Adrenal gland (tissue), 12 donors: ENCODE results near the gene STARD7. TPM values are rescaled to one million over a fixed set of nuclear protein-coding genes. Genes with fewer than 3 reads are reported as not detected.
"Not testable (repeated sequence)": the region's sequence is repeated elsewhere in the genome, so short reads cannot be mapped to it uniquely, and the experiment has no call there.

Source experiments
- DNase-seq, 7 donors: peaks; one replicate each; pipeline ENCODE4 v3.0.0-alpha.2; 2019 to 2020
- H3K27ac ChIP-seq, 5 donors: fragments of 200-600 bp; sonication (generic) in 4 of 5; 1 replicate in 3 of 5; 2 replicates in 2 of 5; pipeline versions ENCODE4 v1.5.1 to v1.8.0; 2016 to 2020; ENCODE audit warnings: mild to moderate bottlenecking in 1 of 5
- H3K27me3 ChIP-seq: fragments of 200-600 bp; 2 replicates; pipeline ENCODE4 v1.8.0; 2021
- H3K36me3 ChIP-seq, 2 donors: fragments of 200-600 bp; replicated peaks in 1 of 2; 1 replicate in 1 of 2; 2 replicates in 1 of 2; pipeline versions ENCODE4 v1.5.1 to v1.8.0; 2018 to 2022
- H3K4me1 ChIP-seq, 2 donors: fragments of 200-600 bp; replicated peaks in 1 of 2; 1 replicate in 1 of 2; 2 replicates in 1 of 2; pipeline versions ENCODE4 v1.5.1 to v1.8.0; 2018 to 2021
- H3K4me3 ChIP-seq, 4 donors: fragments of 200-600 bp; sonication (generic) in 3 of 4; one replicate each; pipeline ENCODE4 v1.5.1; 2016 to 2018
- H3K9me3 ChIP-seq, 3 donors: fragments of 200-600 bp; sonication (generic) in 1 of 3; replicated peaks in 1 of 3; 1 replicate in 2 of 3; 2 replicates in 1 of 3; pipeline versions ENCODE4 v1.5.1 to v1.8.0; 2016 to 2021
- CTCF ChIP-seq, 6 experiments: fragments of 450-650 bp in 4 of 6; fragments of 200-600 bp in 2 of 6; sonication (generic) in 1 of 6; IDR thresholded peaks; 1 replicate in 5 of 6; 2 replicates in 1 of 6; pipeline versions ENCODE4 v1.5.1 to v1.8.0; 2016 to 2021; ENCODE audit warnings: antibody characterized with exemption in 6 of 6, mild to moderate bottlenecking in 2 of 6, moderate library complexity in 1 of 6
- POLR2A ChIP-seq, 2 donors: fragments of 450-650 bp; IDR thresholded peaks; one replicate each; pipeline ENCODE4 v1.6.1; 2017; ENCODE audit warnings: antibody characterized with exemption in 2 of 2, mild to moderate bottlenecking in 2 of 2, moderate library complexity in 1 of 2
- WGBS, 4 donors: extraction: QIAGEN DNeasy Blood & Tissue Kit in 2 of 4; methylation state at CpG; one replicate each; pipeline versions ENCODE4 v1.1.5 to v1.1.7; 2013 to 2017; 5-methylcytosine and 5-hydroxymethylcytosine counted together
- intact Hi-C, 2 donors: fragments of 100-400 bp; cut with DNase I; formaldehyde crosslinking; loops; one replicate each; pipeline versions ENCODE4 v1.14.1 to v1.15.0; 2022 to 2023
- polyA plus RNA-seq, 3 donors: library from polyadenylated mRNA; stranded (reverse); fragments of 200-250 nt in 2 of 3; fragments of 350-450 nt in 1 of 3; fragmentation: Illumina TruSeq in 1 of 3; extraction: RNeasy Lipid Tissue Mini Kit (QIAGEN cat#74804) in 1 of 3; gene quantifications; one replicate each; pipeline ENCODE4 v1.2.3, GENCODE V29; 2013 to 2014
- total RNA-seq, 9 donors: library from RNA; depleted of rRNA in 4 of 9; stranded (reverse); fragments of >200 nt in 4 of 9; fragments of 120-200 nt in 1 of 9; fragmentation: NEBNext Ultra II Directional in 1 of 9; extraction: Animal tissue kit (Norgen Biotek cat#: 25700) in 1 of 9; gene quantifications; one replicate each; pipeline versions ENCODE4 v1.1.0 to v1.2.4, GENCODE V29; 2013 to 2023
- donor health status: healthy with polysubstance abuse.
- donor health status: Bipolar disorder and iron deficiency.
- donor health status: DM: yes; HTN: yes; CAD: no.
- donor health status: DM: no; HTN: no; CAD: no.
- donor health status: DM: no; HTN: no; CAD: no.
- donor health status: DM: yes; HTN: yes; CAD: no.

STARD7 gene
- total and polyA plus RNA-seq, 12 donors: 37.8 to 209 (median 160) TPM

- 85 to 99% (median 97%) methylated on average over 4 of the region's 4 CpGs for WGBS, 4 donors
These were observed 22.7 kb upstream of the STARD7 start for GRCh38 chr2:96231316-96231715.

GRCh38 chr2:96225016-96225533 is 16.4 kb upstream of the STARD7 start:
- Histone ChIP-seq H3K4me3 (no peak overlapping the region), H3K27ac (peak overlapping the region in 1 of 5 donors; percentile 54), H3K27me3 (no peaks in the 10 kb centered on the region), H3K9me3 (no peaks in the 10 kb centered on the region), H3K4me1 (peaks cover 0 to 11% of the 10 kb centered on the region in 2 donors), H3K36me3 (no peaks in the 10 kb centered on the region)
- TF ChIP-seq POLR2A (IDR thresholded peaks at IDR 0.05): no peak
- TF ChIP-seq CTCF (IDR thresholded peaks at IDR 0.05): no peak
- DNase-seq: no peak
- WGBS, 4 donors: 71 to 82% (median 76%) methylated on average over 3 of the region's 3 CpGs
- intact Hi-C loops: no loop called here

More at GRCh38 chr2:96231316-96231715, 22.7 kb upstream of the STARD7 start:
- Histone ChIP-seq H3K27me3 (no peaks in the 10 kb centered on the region), H3K9me3 (no peaks in the 10 kb centered on the region), H3K36me3 (no peaks in the 10 kb centered on the region), H3K27ac (no peak overlapping the region), H3K4me1 (no peaks in the 10 kb centered on the region), H3K4me3 (no peak overlapping the region)
- TF ChIP-seq CTCF (IDR thresholded peaks at IDR 0.05): no peak
- TF ChIP-seq POLR2A (IDR thresholded peaks at IDR 0.05): no peak
- DNase-seq: no peak
- intact Hi-C loops: no loop called here

GRCh38 chr2:96221106-96221505 is 12.5 kb upstream of the STARD7 start:
- WGBS, 4 donors: 75 to 90% (median 80%) methylated on average over 1 of the region's 1 CpG
- H3K27ac ChIP-seq, H3K27me3 ChIP-seq, H3K36me3 ChIP-seq, intact Hi-C loops, H3K4me3 ChIP-seq, H3K9me3 ChIP-seq, DNase-seq: not testable (repeated sequence)
- H3K4me1 ChIP-seq: peaks cover 0 to 11% of the 10 kb centered on the region in 2 donors

GRCh38 chr2:96219959-96220358 is 11.3 kb upstream of the STARD7 start:
- H3K9me3 ChIP-seq, H3K36me3 ChIP-seq, intact Hi-C loops, H3K4me3 ChIP-seq, H3K27me3 ChIP-seq: not testable (repeated sequence)
- peaks cover 0 to 11% of the 10 kb centered on the region in 2 donors for H3K4me1 ChIP-seq
- H3K27ac ChIP-seq: peak overlapping the region in 3 of 5 donors; percentile 39 to 64 (median 49)
- peak in 5 of 7 donors; percentile 24 to 50 (median 38) for DNase-seq
- WGBS, 4 donors: 50 to 90% (median 55%) methylated on average over 2 to 4 of the region's 4 CpGs

GRCh38 chr2:96218508-96219131 is 10.0 kb upstream of the STARD7 start:
- intact Hi-C loops: no loop called here
- Histone ChIP-seq H3K4me3 (no peak overlapping the region), H3K9me3 (no peaks in the 10 kb centered on the region), H3K27me3 (no peaks in the 10 kb centered on the region), H3K36me3 (no peaks in the 10 kb centered on the region), H3K4me1 (peaks cover 0 to 11% of the 10 kb centered on the region in 2 donors), H3K27ac (no peak overlapping the region)
- no peak for TF ChIP-seq CTCF (IDR thresholded peaks at IDR 0.05)
- no peak for TF ChIP-seq POLR2A (IDR thresholded peaks at IDR 0.05)
- 89 to 91% (median 90%) methylated on average over 13 of the region's 13 CpGs for WGBS, 4 donors
- no peak for DNase-seq
